HG03442 (cell line): Measurements from ENCODE around the gene WDR27.
"Not testable (repeated sequence)": the region's sequence is repeated elsewhere in the genome, so short reads cannot be mapped to it uniquely, and the experiment has no call there.

Experiments used
- ATAC-seq: cut with Tn5 transposase; IDR thresholded peaks from one replicate; pipeline ENCODE4 v1.9.1; 2021; ENCODE audit warnings: mild to moderate bottlenecking, moderate library complexity; ENCODE audit not compliant: unreplicated experiment

The WDR27 gene

GRCh38 chr6:169452117-169452868 is 249.5 kb downstream of the WDR27 start:
- no peak for ATAC-seq

- ATAC-seq, result no peak
Observed at GRCh38 chr6:169451065-169451838, 250.6 kb downstream of the WDR27 start.

- no peak for ATAC-seq
Observed at GRCh38 chr6:169450097-169450496, 251.7 kb downstream of the WDR27 start.

- no peak for ATAC-seq
Observed at GRCh38 chr6:169449221-169449620, 252.6 kb downstream of the WDR27 start.

GRCh38 chr6:169445661-169446581 is 255.9 kb downstream of the WDR27 start:
- ATAC-seq, result no peak

- no peak for ATAC-seq
Observed at GRCh38 chr6:169445227-169445626, 256.6 kb downstream of the WDR27 start.

- ATAC-seq, result no peak
Observed at GRCh38 chr6:169441292-169441691, 260.5 kb downstream of the WDR27 start.

GRCh38 chr6:169439710-169440109 is 262.1 kb downstream of the WDR27 start:
- no peak for ATAC-seq

- ATAC-seq, result not testable (repeated sequence)
Observed at GRCh38 chr6:169434554-169434953, 267.3 kb downstream of the WDR27 start.

- ATAC-seq, result no peak
Observed at GRCh38 chr6:169429001-169429400, 272.8 kb downstream of the WDR27 start.

- ATAC-seq, result no peak
Observed at GRCh38 chr6:169428532-169428931, 273.3 kb downstream of the WDR27 start.

- no peak for ATAC-seq
Observed at GRCh38 chr6:169427856-169428255, 274.0 kb downstream of the WDR27 start.

- no peak for ATAC-seq
Observed at GRCh38 chr6:169426611-169427010, 275.2 kb downstream of the WDR27 start.

- ATAC-seq, result no peak
Observed at GRCh38 chr6:169425628-169426370, 276.0 kb downstream of the WDR27 start.

GRCh38 chr6:169424821-169425240 is 277.0 kb downstream of the WDR27 start:
- no peak for ATAC-seq

GRCh38 chr6:169424149-169424804 is 277.6 kb downstream of the WDR27 start:
- no peak for ATAC-seq

GRCh38 chr6:169421586-169422264 is 280.1 kb downstream of the WDR27 start:
- ATAC-seq, result no peak

- ATAC-seq, result no peak
Observed at GRCh38 chr6:169420912-169421543, 280.8 kb downstream of the WDR27 start.

- no peak for ATAC-seq
Observed at GRCh38 chr6:169417101-169417500, 284.7 kb downstream of the WDR27 start.
